GM18517 (cell line): ENCODE results near the gene WIZ.

Experiments used
- ATAC-seq: cut with Tn5 transposase; IDR thresholded peaks from one replicate; pipeline ENCODE4 v1.9.1; 2021; ENCODE audit warnings: mild to moderate bottlenecking, moderate library complexity; ENCODE audit not compliant: unreplicated experiment

Gene WIZ

DNA sequence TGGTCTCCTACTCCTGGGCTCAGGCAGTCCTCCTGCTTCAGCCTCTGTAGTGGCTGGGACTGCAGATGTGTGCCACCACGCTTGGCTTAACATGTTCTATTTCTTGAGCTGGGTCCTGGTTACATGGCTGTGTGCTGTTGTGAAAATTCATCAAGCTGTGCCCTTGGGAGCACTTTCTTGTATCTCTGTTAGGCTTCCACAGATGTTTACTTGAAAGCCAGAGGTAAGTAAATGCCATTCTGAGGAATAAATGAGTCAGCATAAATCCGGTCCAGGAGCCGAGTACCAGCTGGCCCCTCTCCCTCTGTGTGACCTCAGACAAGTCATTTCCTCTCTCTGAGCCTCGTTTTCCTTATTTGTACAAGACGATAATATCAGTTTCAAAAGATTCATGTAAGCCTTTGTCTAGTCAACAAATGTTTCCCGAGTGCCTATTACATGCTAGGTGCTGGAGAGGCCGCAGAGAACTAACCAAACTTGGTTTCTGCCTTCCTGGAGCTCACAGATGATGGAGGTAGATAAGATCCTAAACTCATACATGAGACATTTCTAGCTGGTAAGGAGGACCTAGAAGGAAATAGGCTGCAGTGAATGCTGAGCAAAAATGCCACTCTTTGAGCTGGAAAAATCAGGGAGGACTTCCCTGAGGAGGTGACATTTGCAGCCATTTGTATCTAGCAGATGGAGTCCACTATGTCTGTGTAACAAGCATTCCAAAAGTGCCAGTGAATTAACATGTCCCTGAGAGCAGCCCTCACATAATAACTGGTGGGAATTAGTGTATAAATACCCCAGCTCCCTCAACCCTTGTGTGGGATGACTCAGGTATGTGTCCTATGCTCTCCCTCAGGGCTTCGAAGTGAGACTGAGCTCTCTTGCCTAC is 17.3 kb upstream of the WIZ start:
- peak; percentile 73 for ATAC-seq

GRCh38 chr19:15464394-15465385 is 14.9 kb upstream of the WIZ start, which contains the start of gene RASAL3:
Gene RASAL3, minus strand, starts transcription at chr19:15464544. Its CDS starts 186 bp downstream, at chr19:15464358.
- no peak for ATAC-seq

GRCh38 chr19:15463861-15464371 is 14.2 kb upstream of the WIZ start:
- no peak for ATAC-seq

- ATAC-seq, result no peak
Measured at GRCh38 chr19:15461694-15462093, 11.9 kb upstream of the WIZ start.

DNA sequence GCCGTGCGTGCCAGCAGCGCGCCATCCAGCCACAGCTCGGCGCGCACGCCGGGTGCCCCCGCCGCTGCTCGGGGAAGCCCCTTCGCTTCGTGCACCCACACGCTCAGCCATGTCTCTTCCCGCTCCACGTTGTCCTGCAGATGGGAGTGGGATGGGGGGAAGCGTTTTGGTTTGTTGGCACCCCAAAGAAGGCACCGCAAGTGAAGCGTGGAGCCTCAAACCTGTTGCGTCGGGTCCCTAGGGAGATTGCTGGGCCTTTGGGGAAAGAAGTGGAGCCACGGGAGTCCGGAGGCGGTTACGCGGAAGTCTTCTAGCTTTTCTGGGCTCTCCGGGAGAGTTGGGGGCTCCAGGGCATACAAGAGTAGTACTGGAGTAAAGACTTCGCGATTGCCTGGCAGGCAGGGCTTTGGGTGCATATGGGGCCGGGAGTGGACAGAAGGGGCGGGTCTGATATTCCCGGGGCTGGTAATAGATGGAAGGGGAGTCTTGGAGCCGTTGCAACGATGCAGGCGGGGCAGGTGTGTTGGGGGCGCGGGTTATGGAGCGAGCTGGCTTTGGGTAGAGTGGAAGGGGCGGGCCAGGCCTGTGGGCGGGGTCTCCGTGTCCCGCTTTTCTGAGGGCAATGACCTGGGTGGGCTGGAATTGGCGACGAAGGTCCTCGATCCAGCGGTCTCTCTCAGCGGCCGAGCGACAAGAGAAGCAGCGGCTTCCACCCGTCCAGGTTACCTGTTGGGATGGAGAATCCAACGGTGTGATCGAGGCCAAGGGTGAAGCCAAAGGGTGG is 8.1 kb upstream of the WIZ start:
- no peak for ATAC-seq

DNA sequence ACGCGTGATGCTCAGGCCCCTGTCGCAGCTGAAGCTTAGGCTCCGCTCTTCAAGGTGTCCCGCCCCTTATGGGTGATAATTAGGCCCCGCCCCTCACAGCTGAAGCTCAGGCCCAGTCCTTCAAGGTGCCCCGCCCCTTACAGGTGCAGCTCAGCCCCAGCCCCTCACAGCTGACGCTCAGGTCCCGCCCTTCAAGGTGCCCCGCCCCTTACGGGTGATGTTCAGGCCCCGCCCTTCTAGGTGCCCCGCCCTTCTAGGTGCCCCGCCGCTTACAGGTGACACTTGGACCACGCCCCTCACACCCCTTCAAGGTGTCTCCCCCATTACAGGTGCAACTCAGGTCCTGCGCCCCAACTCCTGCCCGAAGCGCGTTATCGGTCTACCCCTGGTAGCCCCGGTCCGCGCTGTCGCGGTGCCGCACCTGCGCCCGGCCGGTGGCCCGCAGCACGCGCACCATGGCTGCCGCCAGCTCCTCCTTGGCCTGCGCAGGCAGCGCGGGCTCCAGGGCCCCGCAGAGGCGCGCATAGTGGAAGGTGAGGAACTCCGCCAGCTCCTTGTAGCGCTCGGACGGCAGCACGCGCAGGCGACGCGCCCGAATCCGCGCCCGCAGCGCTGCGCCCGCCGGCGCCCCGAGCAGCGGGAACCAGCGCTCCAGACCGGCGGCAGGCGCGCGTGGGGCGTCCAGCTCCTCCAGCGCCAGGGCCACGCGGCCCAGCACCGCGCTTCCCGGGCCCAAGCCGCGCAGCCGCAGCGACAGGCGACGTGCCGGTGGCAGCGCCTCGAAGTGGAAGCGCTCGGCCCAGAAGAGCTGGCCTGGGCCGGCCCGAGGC is 7.3 kb upstream of the WIZ start:
- ATAC-seq, result no peak

DNA sequence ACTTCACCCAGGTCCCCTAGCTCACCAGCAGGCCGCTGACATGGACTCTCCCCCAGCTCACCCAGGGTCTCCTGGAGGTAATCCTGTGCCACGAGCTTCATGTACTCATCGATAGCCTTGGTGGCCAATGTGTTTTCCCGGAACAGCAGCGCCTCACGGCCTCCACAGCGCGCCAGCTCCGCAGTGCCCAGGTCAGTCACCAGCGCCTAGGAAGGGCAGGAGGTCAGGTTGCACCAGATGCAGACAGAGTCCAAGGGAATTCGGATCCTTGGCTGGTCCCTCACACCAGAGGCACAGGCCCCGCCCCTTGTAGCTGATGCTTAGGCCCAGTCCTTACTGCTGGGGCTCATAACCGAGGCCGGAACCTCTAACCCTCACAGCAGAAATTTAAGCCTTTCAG is 6.7 kb upstream of the WIZ start:
- no peak for ATAC-seq

DNA sequence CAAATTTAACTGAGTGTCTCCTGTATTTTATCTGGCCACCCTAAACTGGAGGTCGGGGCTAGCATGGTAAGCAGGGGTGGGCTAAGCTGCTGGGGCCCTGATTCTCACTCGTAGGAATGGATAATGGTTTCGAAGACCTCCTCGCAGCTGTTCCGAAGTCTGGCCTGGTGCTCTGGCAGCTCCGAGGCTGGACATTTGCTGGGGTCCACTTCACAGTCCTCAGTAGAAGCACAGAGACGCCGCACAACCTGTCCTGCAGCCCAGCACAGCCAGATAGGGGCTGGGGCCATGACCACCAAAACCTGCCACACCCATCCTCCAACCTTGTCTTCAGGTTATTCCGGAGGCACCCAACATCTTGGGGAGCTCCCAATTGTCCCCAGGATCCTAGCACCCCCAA is 6.2 kb upstream of the WIZ start:
- ATAC-seq, result no peak

GRCh38 chr19:15453906-15454860 is 4.4 kb upstream of the WIZ start:
- no peak for ATAC-seq

DNA sequence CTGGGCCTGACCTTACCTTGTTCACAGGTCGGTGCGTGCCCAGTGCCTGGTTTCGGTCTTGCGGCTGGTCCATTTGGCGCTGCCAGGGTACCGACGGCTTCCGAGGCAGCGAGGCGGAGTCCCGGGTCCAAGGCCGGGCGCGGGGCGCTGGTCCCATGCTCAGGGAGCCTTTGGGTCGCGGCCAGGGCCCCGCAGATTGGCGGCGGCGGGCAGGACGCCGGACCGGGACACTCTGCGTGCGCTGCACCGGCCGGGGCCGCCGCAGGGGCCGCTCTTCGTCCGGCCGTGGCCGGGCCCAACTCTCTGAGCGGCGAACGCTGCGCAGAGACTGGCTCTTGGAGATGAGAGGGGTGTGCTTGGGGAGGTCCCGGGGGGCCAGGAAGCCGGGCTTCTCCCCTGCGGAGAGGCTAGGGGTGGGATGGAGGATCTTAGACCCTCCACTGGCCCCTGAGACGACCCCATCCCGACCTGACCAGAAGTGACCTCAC is 3.4 kb upstream of the WIZ start:
- ATAC-seq, result no peak

DNA sequence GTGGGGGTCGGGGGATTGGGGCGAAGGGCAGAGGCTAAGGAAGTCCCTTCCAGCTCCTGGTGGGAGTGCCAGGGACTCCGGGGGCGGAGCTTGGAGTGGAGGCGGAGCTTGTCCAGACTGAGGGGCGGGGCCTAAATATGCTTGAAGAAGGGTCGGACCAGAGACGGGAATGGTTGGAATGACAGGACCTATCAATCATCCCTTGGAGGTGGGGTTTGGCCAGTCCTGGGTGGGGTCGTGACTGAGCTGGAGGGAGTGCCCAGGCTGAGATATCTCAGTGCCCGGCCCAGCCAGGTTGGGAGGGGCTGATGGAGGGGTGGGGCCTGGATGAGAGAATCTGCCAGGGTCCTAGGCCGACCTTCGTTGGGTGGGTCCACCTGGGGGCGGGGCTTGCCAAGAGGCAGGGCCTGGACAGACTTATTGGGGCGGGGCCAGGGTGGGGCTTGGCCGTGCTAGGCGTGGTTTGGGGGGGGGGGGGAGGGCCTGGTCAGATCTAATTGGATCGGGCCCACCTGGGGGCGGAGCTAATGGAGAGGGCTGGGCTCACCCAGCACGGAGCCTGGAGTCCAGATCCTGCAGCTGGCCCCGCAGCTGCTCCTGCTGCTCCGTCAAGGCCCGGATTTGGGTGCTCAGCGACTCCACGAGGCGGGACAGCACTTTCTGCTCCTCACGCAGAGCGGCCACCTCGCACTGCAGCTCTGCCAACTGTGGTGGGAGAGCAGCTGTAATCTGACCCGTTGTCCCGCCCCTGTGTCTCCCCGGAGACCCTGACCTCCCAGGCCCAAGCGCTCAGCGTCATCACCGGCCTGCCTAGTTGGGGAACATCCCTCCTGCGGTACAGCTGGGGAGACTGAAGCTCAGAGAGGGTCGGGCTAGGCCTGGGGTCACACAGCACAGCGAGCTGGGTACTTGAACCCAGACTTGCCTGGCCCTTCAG is 2.6 kb upstream of the WIZ start:
- ATAC-seq, result no peak

DNA sequence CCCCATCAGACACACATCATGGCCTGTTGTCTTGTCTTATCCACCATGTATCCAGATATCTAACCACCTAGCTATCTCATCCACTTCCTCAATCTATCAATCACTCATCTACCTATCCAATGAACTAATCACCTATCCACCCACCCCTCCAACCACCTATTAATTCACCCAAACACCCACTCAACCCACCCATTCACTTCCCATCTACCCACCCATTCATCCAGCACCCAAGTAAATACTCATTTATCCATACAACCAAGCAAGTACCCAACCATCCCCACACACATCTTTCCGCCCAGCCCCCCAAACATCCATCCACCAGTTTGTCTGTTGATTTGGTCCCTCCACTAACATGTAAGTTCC is 753 bp upstream of the WIZ start:
- no peak for ATAC-seq

DNA sequence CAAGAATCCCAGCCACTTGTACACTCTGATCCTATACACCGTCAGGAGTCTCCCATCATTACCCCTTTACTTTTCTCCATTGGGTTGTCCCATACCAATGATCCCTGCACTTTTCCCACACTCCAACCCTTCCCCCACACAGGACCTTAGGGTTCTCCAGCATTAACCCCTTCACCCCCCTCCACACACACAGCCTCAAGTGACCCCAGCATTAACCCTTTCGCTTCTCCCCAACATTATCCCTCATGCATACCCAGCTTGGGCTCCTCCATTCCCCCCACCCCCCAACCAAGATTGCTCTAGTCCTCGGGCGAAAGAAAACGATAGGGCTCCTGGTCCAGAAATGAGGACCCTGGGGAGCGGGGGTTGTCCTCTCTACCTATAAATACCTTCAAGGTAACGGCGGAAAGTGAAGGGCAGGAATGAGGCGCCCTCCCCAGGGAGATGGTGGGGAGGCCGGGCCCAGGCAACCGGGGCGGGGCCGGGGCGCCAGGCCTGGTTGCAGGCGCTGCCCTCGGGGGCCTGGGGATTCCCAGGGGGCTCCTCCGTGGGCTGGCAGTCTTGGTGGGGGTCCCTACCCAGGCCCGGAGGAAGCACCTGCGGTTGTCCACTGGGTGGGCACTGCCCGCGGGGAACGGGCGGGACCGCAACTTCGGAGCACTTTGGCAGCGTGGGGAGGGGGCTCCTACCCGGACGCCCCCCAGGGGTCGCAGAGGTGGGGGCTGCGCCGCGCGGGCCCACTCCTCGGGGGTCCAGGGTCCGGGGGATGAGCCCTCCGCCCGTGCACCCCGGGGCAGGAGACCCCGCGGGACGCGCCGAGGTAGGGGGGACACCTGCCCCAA is 757 bp downstream of the WIZ start:
- ATAC-seq, result no peak

DNA sequence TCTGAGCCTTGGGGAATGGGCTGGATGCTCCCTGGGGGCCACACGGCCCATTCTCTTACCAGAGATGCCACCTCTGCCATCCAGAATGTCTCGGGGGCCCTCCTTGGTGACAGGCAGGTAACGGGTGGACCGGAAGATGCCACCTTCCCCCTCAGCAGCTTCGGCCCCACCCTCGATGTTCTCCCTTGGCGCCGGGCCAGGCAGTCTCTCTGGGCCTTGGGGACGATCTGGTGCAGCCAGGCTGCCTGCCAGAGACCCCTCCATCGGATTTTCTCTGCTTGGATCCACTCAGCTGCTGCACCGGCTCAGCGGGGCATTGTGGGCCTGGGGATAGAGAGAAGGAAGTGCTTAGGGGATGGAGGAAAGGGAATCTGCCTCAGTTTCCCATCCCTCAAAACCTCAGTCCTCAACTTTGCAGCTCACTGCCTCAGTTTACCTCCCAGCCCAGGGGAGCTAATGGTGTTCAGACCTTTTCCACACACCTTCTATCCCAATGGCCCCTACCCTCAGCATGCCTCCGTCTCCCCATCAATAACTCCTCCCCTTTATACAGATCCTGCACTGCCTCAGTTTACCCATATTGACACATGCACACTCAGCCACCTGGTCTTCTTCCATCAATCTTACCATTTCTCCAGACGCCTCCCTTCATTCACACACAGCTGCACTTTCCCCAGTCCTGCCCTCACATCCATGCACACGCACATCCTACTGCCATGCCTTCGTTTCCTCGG is 1.5 kb downstream of the WIZ start:
- no peak for ATAC-seq

DNA sequence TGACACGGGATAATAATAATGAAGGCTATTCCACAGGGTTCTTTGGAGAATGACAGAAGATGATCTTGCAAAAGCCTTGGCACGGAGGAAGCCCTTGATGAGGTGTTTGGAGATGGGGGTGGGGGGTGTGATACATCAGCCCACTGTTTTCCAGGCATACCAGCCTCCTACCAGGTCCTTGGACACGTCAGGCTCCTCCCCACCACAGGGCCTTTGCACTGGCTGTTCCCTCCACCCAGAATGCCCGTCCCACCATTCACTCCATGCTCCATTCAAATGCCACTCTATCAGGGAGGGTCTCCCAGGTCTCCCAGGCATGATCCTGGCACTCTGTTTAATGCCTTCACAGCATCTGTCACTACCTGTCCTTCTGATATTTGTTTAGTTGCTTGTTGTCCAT is 2.7 kb downstream of the WIZ start:
- ATAC-seq, result no peak

DNA sequence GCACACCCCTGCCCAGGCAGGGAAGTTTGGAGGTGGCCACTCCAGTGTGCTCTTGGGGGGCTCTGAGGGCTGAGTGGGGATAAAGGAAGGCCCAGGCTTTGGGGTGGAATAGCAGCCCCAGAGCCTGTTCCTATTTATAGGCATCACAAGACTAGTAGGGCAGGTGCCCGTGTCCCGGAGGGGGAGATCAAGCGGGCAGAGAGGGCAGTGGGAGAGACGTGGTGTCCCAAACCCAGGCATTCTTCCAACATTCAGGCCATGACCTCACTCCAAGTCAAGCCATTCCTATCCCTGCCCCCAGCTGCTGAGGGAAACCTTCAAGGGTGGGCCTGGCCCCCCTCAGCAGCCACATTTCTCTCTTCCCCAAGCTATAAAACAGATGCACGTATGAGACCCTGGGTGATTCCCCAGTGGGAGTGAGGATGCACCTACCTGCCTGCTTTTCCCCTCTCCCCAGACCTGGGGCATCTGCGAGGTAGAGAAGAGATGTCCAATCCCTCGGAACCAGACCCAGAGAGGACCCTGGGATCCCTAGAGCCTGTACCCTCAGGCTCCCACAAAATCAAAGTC is 3.9 kb downstream of the WIZ start:
- no peak for ATAC-seq
